Inflammatory macrophage treated with lipopolysaccharide for 4 hours (primary cell): Measurements from ENCODE around the gene SLC39A11.
A peak's percentile ranks its signal among the peaks of the same experiment; 100 is the strongest.
"Not testable (repeated sequence)": the region's sequence is repeated elsewhere in the genome, so short reads cannot be mapped to it uniquely, and the experiment has no call there.

Source experiments
- DNase-seq: peaks from one replicate; pipeline ENCODE4 v3.0.0-alpha.2; 2020

The SLC39A11 gene

GRCh38 chr17:73069841-73070240 lies 22.6 kb downstream of the SLC39A11 start:
- no peak for DNase-seq

GRCh38 chr17:73069164-73069770 lies 23.2 kb downstream of the SLC39A11 start:
- DNase-seq = no peak

GRCh38 chr17:73068322-73069153 lies 23.9 kb downstream of the SLC39A11 start:
- DNase-seq = peak; percentile 33

- DNase-seq = not testable (repeated sequence)
Observed at GRCh38 chr17:73067699-73068098, 24.8 kb downstream of the SLC39A11 start.

GRCh38 chr17:73067075-73067474 lies 25.4 kb downstream of the SLC39A11 start:
- DNase-seq = no peak

- no peak for DNase-seq
Observed at GRCh38 chr17:73066148-73066884, 26.2 kb downstream of the SLC39A11 start.

- DNase-seq = no peak
Observed at GRCh38 chr17:73065376-73065775, 27.1 kb downstream of the SLC39A11 start.

- peak; percentile 21 for DNase-seq
Observed at GRCh38 chr17:73064084-73064938, 28.2 kb downstream of the SLC39A11 start.

- DNase-seq = no peak
Observed at GRCh38 chr17:73062726-73063125, 29.8 kb downstream of the SLC39A11 start.

GRCh38 chr17:73061161-73061560 lies 31.3 kb downstream of the SLC39A11 start:
- DNase-seq = peak; percentile 73

GRCh38 chr17:73060721-73061120 lies 31.8 kb downstream of the SLC39A11 start:
- peak; percentile 38 for DNase-seq

GRCh38 chr17:73059713-73060112 lies 32.8 kb downstream of the SLC39A11 start:
- not testable (repeated sequence) for DNase-seq

GRCh38 chr17:73058022-73058421 lies 34.5 kb downstream of the SLC39A11 start:
- DNase-seq = no peak

GRCh38 chr17:73057196-73057595 lies 35.3 kb downstream of the SLC39A11 start:
- no peak for DNase-seq

- DNase-seq = no peak
Observed at GRCh38 chr17:73052923-73053322, 39.6 kb downstream of the SLC39A11 start.

GRCh38 chr17:73050797-73051196 lies 41.7 kb downstream of the SLC39A11 start:
- DNase-seq = no peak

GRCh38 chr17:73048170-73048569 lies 44.3 kb downstream of the SLC39A11 start:
- DNase-seq = no peak

GRCh38 chr17:73045724-73046123 lies 46.8 kb downstream of the SLC39A11 start:
- no peak for DNase-seq

- peak; percentile 7 for DNase-seq
Observed at GRCh38 chr17:73043686-73044581, 48.6 kb downstream of the SLC39A11 start.

- no peak for DNase-seq
Observed at GRCh38 chr17:73042809-73043685, 49.4 kb downstream of the SLC39A11 start.

GRCh38 chr17:73042225-73042624 lies 50.3 kb downstream of the SLC39A11 start:
- no peak for DNase-seq
